HepG2 (cell line): ENCODE measurements around the gene DNAAF3. TPM values are rescaled to one million over a fixed set of nuclear protein-coding genes. Genes with fewer than 3 reads are reported as not detected.

ENCODE experiments used
- MAX ChIP-seq: IDR thresholded peaks from 2 replicates; pipeline ENCODE4 v1.6.1; 2012; ENCODE audit warnings: inconsistent platforms
- NFAT5 ChIP-seq: sonication (generic); formaldehyde crosslinking; IDR thresholded peaks from 2 replicates; pipeline ENCODE4 v1.4.0; 2020; ENCODE audit warnings: missing genetic modification reagents
- NR1H2 ChIP-seq: sonication (generic); formaldehyde crosslinking; IDR thresholded peaks from 2 replicates; pipeline ENCODE4 v1.8.1; 2022; ENCODE audit warnings: low read depth, missing genetic modification reagents, borderline replicate concordance
- RBM39 ChIP-seq: fragments of 200-400 bp; formaldehyde crosslinking; IDR thresholded peaks from one replicate; pipeline ENCODE4 v1.6.1; 2018; ENCODE audit warnings: antibody characterized with exemption, mild to moderate bottlenecking, low read depth, low read length; ENCODE audit not compliant: poor library complexity, severe bottlenecking
- SP140L ChIP-seq: sonication (generic); formaldehyde crosslinking; IDR thresholded peaks from 2 replicates; pipeline ENCODE4 v1.4.0; 2020; ENCODE audit warnings: missing genetic modification reagents, borderline replicate concordance
- TFE3 ChIP-seq: IDR thresholded peaks from 2 replicates; pipeline ENCODE4 v1.6.1; 2016
- ZNF564 ChIP-seq: sonication (generic); formaldehyde crosslinking; IDR thresholded peaks from 2 replicates; pipeline ENCODE4 v1.8.1; 2023; ENCODE audit warnings: mild to moderate bottlenecking, missing genetic modification reagents
- ZNF572 ChIP-seq: sonication (generic); formaldehyde crosslinking; IDR thresholded peaks from 2 replicates; pipeline ENCODE4 v1.5.1; 2020; ENCODE audit warnings: mild to moderate bottlenecking, missing genetic modification reagents
- ZNF605 ChIP-seq: sonication (generic); formaldehyde crosslinking; IDR thresholded peaks from 2 replicates; pipeline ENCODE4 v1.8.0; 2022; ENCODE audit warnings: mild to moderate bottlenecking, missing genetic modification reagents
- ZNF660 ChIP-seq: sonication (generic); formaldehyde crosslinking; IDR thresholded peaks from 2 replicates; pipeline ENCODE4 v1.5.1; 2020; ENCODE audit warnings: mild to moderate bottlenecking, low read depth, missing genetic modification reagents, borderline replicate concordance
- ZNF713 ChIP-seq: sonication (generic); formaldehyde crosslinking; IDR thresholded peaks from 2 replicates; pipeline ENCODE4 v1.4.0; 2020; ENCODE audit warnings: mild to moderate bottlenecking, missing genetic modification reagents
- ZUFSP ChIP-seq: sonication (generic); formaldehyde crosslinking; IDR thresholded peaks from 2 replicates; pipeline ENCODE4 v1.9.0; 2021; ENCODE audit warnings: missing genetic modification reagents, mild to moderate bottlenecking, borderline replicate concordance
- polyA plus RNA-seq, 8 experiments: library from polyadenylated mRNA; depleted of rRNA in 3 of 8; stranded (reverse) in 7 of 8; unstranded in 1 of 8; fragments of >200 nt; fragmentation: Illumina TruSeq in 4 of 8; extraction: Trizol in 4 of 8; gene quantifications; 2 replicates each; pipeline versions ENCODE4 v1.2.1 to v1.2.3, GENCODE V29; 2011 to 2016; ENCODE audit warnings: low read depth in 4 of 8, missing spikeins in 1 of 8, mixed read lengths in 1 of 8; ENCODE audit not compliant: insufficient read depth in 1 of 8
- total RNA-seq, 5 experiments: library from RNA; depleted of rRNA; stranded (reverse); fragments of >200 nt; fragmentation: Illumina TruSeq; extraction: Trizol; gene quantifications; 2 replicates each; pipeline ENCODE4 v1.2.3, GENCODE V29; 2016; ENCODE audit warnings: low read depth in 1 of 5
- TF ChIP-seq, protein P1 (sequence below): sonication (generic); formaldehyde crosslinking; IDR thresholded peaks from 2 replicates; pipeline ENCODE4 v1.4.0; 2020; ENCODE audit warnings: missing genetic modification reagents
- TF ChIP-seq, protein P2 (sequence below): sonication (generic); formaldehyde crosslinking; IDR thresholded peaks from 2 replicates; pipeline ENCODE4 v1.4.0; 2020; ENCODE audit warnings: missing genetic modification reagents
- TF ChIP-seq, protein P3 (sequence below): sonication (generic); formaldehyde crosslinking; IDR thresholded peaks from 2 replicates; pipeline ENCODE4 v1.8.0; 2022; ENCODE audit warnings: mild to moderate bottlenecking, missing genetic modification reagents; ENCODE audit not compliant: insufficient replicate concordance

DNAAF3 gene
- total and polyA plus RNA-seq, 2 of the 13 experiments (the other 11 are each of a cell fraction or from before 2014, with no cell fraction given): 0.30 to 0.40 TPM

GRCh38 chr19:55206664-55207500 lies 40.5 kb upstream of the DNAAF3 start (continued):
- TF ChIP-seq, protein P1, sequence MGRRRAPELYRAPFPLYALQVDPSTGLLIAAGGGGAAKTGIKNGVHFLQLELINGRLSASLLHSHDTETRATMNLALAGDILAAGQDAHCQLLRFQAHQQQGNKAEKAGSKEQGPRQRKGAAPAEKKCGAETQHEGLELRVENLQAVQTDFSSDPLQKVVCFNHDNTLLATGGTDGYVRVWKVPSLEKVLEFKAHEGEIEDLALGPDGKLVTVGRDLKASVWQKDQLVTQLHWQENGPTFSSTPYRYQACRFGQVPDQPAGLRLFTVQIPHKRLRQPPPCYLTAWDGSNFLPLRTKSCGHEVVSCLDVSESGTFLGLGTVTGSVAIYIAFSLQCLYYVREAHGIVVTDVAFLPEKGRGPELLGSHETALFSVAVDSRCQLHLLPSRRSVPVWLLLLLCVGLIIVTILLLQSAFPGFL (CRISPR knock-in tag): no peak
- TF ChIP-seq SP140L (CRISPR knock-in tag) (no peak), RBM39 (no peak), ZNF564 (CRISPR knock-in tag) (peak; percentile 47; the same call in 1 of the 2 replicates), ZNF713 (CRISPR knock-in tag) (peak; percentile 17; the same call in 1 of the 2 replicates), NR1H2 (CRISPR knock-in tag) (no peak), MAX (peak; percentile 62; the same call in 1 of the 2 replicates), ZNF605 (CRISPR knock-in tag) (no peak), TFE3 (CRISPR knock-in tag) (peak; percentile 72), ZNF660 (CRISPR knock-in tag) (no peak), NFAT5 (peak; percentile 57; the same call in 1 of the 2 replicates), ZNF572 (CRISPR knock-in tag) (0 out of 2 replicates have a peak, but pooled peaks have one; percentile 86), ZUFSP (CRISPR knock-in tag) (no peak)
- TF ChIP-seq, protein P2, sequence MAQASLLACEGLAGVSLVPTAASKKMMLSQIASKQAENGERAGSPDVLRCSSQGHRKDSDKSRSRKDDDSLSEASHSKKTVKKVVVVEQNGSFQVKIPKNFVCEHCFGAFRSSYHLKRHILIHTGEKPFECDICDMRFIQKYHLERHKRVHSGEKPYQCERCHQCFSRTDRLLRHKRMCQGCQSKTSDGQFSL (CRISPR knock-in tag): no peak
- TF ChIP-seq, protein P3, sequence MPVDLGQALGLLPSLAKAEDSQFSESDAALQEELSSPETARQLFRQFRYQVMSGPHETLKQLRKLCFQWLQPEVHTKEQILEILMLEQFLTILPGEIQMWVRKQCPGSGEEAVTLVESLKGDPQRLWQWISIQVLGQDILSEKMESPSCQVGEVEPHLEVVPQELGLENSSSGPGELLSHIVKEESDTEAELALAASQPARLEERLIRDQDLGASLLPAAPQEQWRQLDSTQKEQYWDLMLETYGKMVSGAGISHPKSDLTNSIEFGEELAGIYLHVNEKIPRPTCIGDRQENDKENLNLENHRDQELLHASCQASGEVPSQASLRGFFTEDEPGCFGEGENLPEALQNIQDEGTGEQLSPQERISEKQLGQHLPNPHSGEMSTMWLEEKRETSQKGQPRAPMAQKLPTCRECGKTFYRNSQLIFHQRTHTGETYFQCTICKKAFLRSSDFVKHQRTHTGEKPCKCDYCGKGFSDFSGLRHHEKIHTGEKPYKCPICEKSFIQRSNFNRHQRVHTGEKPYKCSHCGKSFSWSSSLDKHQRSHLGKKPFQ: no peak
